GM21390 (cell line): Measurements from ENCODE around the gene TNRC6C.

ENCODE experiments used
- ATAC-seq: cut with Tn5 transposase; IDR thresholded peaks from one replicate; pipeline ENCODE4 v1.9.1; 2021; ENCODE audit not compliant: unreplicated experiment

Gene TNRC6C

DNA sequence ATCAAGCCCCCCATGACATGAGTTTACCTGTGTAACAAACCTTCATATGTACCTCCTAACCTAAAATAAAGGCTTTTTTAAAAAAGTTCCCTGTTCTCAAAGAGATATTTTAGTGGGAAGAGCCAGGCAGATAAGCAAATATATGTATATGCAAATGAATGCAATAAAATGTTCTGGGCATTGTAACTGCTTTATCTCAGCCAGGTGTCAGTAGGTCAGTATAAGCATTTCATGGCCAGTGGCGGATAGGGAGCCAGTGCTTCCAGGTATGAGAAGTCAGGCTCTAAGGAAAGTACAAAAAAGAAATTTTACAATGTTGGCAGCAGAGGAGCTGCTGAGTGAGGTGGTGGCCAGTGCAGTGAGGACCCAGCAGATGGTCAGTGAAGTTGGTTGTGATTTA is 53.9 kb downstream of the TNRC6C start:
- no peak for ATAC-seq

DNA sequence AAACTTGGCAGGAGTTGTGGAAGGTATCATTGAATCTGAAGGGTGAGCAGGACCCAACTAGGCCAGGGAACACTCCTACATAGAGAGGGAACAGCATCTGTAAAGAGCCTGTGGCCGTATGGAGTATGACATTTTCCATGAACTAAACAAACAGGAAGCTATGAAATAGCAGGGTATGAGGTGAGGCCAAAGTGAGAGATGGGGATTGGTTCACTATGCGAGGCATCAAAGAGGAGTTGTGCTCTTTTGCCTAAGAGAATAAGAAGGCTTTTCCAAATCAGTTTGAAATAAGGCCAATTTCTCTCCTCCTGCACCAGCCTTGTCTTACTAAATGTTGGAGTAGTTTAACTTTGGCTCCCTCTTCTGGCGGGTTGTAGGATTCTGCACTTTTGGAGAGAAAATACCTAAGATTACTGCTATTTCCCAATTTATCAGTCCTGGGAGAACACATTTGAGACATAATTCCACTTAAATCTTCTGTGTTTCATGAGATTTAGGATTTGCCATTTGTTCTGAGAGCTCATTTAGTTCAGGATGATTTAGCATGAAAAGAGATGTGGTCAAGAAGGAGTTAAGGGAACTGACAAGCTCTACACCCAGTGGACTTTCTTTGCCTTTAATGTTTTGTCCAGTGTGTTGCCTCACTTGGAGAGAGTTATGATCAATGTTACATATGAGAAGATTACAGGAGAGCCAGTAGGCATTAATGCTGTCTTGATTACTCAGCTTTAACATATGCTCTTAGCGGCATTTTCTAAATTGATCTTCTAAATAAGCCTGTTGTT is 55.4 kb downstream of the TNRC6C start:
- ATAC-seq: no peak

DNA sequence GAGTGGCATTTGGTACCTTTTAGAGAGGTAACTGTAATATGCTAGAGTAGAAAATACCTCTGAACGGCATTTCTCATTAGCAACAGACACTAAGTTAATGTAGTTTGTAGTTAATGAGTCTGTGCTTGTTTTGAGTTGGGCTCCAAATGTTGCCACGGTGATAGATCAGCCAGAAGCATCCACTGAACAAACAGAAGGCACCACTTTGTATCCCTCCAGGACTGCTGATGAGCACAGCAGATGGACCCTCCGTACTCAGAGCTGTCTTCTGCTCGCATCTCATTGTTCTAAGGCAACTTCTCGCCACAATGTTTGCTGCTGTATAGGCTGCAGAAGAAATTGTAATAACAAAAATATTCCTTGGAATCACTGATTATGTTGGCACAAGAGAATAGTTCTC is 56.1 kb downstream of the TNRC6C start:
- ATAC-seq: no peak

DNA sequence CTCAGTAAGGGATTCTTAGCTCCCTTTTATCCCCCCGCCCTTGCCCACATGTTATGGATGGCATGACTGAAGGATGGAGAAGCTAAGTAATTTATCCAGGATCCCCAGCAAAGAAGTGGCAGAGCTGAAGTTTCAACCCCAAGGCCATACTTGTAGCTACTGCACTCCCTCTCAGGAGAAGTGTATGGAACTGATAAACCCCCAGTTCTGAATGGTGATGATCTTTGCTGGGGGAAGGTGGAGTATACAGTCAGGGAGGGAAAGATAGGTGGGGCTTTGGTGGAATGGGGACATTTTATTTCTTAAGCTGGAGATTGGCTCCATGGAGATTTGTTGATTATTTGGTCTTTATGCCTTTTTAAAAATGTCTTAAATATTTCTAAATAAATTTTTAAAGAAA is 58.3 kb downstream of the TNRC6C start:
- no peak for ATAC-seq

DNA sequence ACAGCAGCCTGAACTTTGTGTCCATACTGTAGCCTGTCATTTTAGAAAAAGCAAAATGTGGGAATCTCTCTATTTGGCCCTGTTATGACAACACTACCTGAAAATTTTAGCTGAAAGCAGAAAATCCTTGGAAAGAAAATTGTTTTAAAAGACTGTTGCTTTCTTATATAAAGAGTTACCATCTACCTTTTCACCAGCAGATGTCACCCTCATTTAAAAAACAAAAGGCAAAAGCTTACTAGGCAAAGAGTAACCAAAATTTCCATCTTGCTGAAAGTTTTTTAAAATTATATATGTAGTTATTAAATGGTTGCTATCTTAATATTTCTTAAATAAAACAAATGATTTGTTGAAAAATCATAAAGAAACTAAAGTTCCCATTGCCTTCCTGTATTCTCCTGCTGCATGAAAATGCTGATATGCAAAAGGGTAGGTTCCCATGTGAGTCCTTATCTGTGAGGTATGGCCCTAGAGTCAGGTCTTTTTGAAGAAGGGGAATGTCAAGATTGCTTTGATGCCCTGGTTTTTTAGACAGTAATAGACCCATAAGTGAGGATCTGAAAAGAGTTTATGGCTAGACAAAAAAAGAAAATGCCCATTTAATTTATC is 61.0 kb downstream of the TNRC6C start:
- no peak for ATAC-seq

DNA sequence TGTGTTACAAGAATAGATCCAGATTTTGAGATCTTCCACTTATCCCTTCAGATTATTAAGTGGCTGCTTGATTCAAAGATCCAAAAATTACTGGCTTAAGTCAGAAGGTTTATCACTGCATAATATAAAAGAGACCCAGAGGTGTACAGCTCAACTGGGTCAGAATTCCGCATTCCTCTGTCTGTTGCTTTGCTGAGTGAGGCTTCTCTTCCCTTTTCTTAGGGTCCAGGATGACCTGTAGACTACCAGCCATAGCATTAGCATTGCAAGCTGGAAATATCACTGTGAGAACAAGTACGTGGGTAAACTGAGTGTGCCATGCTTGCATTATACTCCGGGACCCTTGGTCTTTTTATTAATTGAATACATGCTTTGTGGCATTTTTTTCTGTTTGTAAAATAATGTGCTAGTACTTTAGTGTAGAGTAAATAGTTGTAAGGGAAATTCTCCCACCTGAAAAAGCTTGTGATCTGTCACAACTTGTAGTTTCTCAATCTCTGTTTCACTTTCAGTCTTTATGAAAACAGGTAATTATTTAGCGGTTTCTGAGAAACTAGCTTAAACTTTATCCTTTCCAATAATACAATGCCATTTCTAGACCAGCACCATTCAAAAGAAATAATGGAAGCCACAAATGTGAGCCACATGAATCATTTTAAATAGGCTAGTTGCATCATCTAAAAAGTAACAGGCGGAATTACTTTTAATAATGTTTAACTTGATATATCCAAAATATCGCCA is 61.6 kb downstream of the TNRC6C start:
- no peak for ATAC-seq

DNA sequence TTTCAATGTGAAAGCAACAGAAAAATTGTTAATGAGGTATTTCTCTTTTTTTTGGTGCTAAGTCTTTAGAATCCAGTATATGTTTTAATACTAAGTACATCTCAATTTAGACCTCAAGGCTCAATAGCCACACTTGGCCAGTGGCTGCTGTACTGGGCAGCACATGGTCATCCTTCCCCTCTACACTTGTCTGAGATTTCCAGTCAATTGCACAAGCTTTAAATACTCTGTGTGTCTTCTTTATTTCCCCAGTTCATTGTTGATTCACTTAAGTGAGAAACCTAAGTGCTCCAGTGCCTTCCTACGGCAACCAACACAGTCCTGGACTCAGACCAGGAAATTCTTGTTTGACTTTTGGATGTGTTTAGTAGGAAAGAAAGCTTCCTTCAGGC is 62.2 kb downstream of the TNRC6C start:
- no peak for ATAC-seq

DNA sequence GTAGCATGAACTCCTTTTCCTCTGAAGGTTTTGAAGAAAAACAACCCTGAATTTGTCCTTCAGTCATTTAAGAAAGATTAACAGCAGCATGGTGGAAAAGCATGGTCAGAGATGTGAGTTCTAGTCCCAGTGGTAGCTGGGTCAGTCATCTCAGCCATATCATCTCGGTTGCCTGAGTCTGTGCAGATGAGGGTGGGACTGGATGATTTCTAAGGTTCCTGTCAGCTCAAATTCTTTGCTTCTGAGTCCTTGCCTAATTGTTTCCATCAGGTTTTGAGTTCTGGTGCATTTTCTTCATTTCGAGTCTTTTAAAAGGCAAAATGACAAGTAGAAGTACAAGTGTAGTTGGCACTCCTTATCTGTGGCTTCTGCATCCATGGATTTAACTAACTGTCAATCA is 63.9 kb downstream of the TNRC6C start:
- no peak for ATAC-seq

DNA sequence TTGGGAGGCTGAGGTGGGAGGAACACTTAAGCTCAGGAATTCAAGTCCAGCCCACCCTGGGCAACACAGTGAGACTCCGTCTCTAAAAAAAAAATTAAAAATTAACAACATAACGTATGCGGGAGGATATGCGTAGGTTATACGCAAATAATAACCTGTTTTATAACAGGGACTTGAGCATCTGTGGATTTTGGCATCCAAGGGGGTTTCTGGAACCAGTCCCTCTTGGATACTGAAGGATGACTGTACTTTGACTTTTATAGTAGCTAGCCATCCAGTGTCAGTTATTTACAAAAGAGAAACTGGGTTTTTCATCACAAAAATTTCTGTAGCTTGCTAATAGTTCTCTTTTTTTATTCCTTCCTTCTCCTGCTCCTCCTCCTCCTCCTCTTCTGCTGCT is 64.5 kb downstream of the TNRC6C start:
- no peak for ATAC-seq

DNA sequence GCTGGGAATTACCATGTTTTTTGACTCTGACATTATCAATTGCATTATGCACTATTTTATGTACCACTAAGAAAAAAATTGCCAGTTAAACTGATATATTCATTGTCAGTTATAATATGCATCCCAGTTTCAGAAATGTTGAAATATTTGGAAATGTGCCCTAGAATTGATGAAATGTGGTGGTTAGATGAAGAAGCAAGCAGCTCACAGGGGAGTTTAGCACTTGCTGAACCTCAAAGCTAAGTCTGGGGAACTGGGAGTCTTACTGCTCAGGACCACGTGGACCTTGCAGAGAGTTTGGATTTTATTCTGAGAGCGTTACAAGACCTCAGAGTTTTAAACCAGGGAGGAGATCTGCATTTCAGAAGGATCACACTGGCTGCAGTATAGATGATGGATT is 67.9 kb downstream of the TNRC6C start:
- no peak for ATAC-seq

DNA sequence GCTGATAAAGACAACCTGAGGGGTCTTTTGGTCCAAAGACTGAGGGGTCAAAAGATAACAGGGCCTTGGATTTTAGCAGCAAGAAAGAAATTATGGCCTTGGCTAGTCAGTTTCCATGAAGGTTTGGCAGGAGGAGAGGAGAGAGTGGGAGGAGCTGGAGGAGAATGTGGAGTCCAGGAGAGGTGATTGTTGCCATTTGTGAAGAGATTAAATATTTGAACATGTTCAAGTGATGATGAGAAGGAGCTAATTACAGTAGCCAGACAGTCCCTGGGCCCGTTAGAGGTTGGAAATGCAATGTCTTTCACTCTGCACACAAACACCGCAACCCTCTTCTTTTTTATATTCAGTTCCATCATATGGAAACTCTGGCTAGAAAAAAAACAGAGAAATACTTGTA is 68.6 kb downstream of the TNRC6C start:
- ATAC-seq: no peak

DNA sequence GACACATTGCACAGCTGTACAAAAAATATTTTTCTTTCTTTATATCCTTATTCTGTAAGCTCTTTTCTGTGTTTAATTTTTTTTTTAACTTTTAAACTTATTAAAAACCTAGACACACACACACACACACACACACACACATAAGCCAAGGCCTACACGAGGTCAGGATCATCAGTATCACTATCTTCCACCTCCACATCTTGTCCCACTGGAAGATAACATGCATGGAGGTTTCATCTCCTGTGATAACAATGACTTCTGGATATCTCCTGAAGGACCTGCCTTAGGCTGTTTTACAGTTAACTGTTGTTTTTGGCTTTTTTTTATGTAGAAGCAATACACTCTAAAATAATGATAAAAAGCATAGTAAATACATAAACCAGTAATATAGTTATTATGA is 71.2 kb downstream of the TNRC6C start:
- no peak for ATAC-seq

DNA sequence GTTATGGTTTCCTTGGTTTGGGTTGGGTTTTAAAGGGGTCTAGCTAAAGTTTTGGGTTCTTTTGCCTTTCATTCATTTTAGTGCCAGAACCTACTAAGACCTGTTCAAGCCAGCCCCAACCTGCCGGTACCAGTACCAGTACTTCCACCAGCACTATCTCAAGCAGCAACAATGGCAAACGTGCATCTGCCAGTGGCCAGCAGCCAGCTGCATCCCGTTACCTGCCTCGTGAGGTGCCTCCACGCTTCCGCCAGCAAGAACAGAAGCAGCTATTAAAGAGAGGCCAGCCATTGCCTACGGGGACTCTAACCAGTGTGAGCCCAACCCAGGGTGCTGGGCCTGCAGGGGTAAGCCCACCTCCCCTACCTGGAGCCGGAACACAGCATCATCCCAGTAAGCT is 72.9 kb downstream of the TNRC6C start:
- no peak for ATAC-seq

DNA sequence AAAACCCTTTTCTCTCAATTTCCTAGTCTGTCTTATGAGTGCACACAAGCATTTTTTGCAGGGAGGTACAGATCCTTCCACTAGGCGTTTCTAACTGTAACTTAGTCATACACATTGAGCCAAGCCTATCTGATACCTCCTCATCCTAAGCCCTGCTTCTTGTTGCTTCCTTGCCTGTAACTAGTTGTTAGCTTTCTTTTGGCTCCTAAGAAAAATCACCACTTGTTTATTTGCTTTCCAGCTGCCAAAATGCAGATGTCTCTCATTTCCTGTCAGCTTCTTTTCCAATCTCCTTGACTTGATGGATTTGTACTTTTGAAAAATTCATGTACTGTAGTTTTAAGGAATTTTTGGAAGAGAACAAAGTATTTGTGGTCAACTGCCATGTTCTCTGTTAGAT is 73.7 kb downstream of the TNRC6C start:
- no peak for ATAC-seq

DNA sequence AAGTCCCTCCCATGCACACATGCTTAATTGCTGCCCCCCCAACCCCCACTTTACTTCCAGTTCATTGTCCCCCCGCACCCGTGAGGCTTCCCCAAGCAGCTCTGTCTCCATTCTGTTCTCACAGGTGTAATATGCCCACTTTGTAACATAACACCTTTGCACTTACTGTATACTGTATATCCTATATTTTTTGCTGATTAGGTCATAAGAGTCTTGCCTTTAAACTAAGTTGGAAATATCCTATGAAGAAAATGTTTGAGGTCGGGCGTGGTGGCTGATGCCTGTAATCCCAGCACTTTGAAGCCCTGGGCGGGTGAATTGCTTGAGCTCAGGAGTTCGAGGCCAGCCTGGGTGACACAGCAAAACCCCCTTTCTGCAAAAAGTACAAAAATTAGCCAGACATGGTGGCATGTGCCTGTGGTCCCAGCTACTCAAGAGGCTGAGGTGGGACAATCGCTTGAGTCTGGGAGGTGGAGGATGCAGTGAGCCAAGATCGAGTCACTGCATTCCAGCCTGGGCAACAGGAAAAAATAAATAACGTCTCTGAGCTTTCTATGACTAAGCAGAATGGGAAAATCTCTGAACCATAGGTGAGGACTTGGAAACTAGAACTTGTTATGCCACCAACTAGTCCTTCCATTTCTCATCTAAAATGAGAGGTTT is 76.1 kb downstream of the TNRC6C start:
- no peak for ATAC-seq

DNA sequence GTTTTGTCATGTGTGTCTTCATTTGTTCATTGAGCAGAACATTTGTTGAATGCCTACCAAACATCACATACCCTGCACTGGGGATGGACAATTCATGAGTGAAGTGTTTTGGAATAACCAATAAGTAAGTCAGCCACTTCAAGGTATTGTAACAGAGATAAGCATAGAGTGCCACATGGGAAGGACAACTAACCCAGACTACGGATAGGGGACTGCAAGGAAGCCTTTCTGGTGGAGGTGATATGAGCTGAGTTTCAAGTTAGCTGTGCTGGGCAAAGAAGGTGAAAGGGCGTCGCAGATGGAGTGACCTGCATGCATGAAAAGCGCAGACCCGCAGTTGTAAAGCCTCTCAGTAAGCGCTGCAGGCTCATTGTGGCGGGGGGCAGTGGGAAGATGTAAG is 78.8 kb downstream of the TNRC6C start:
- no peak for ATAC-seq

DNA sequence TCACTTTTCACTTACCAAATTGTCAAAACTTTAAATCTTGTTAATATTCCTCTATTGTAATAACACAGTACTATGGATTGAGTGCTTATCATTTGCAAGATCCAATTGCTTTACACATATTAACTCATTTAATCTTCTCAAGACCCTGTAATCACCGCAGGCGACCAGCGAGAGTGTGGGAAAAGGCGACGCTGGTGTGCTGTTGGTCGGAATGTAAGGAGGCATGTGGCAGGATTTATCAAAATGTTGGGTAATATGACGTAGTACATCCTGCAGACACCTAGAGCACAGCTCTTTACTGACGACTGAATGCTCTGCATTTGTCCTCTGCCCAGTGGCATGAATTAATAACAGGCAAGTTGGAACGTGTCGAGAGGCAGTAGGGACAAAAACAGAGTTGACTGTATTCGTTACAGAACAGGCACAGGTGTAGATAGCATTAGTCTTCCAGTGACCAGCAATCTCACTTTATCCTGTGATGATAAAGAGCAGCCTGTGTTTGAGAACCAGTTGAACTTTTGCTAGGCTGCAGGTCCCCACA is 80.3 kb downstream of the TNRC6C start:
- no peak for ATAC-seq

DNA sequence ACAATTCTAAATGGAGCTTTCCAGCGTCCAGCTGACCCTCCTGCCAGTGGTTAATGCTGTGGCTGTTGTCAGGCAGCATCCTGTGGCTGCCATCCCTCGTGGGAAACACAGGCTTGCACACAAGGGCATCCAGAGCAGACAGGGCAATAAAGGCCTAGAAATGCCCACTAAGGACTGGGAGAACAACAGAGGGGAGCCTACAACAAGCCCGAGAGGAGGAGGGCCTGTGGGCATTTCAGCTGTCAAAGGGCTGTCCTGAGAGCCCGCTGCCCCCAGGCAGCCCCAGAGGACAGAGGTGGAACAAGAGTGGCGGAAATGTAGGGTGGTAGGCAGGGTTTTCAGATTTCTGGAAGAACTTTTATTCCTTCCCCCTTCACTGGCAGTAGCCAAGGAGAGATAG is 81.1 kb downstream of the TNRC6C start:
- ATAC-seq: no peak

DNA sequence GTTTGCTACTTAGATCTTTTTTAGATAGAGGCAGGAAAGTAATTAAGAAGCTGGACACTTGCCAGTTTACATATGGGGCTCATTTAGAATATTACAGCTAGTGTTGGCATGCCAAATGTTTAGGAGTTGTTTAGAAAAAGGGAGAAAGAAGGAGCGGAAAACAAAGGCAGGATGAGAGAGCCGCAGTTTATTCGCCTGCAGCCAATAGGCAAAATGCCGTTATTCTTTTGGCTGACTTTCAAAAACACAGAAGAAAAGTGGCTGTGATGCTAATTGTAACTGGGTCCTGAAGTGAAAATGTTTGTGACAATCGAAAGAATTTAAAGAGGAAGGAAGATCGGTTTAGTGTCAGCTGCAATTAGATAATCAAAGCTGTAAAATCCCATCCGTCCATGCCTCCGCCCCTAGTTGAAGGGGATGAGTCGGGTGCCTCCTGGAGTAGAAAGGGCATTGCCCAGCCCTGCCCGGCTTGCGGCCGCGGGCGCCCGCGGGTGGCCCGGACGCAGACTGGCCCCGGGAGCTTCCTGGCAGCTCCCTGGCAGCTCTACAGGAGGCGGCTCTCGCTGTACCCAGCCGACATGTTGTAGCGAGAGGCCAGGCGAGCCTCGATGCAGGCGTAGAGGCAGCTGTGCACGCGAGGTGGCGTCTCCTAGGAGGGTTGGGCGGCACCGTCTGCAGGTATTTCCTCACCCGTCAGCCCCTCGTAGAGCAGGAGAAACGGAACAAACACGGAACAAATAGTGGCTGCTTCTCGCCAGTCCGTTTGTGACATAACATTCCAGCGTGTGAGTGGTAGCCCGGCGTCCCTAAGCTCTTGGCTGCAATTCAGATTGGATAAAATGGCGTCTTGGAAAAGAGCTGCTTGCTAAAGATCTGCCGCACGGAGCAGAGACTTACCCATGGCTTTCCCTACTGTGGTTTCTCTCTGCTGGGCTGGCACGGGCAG is 82.2 kb downstream of the TNRC6C start:
- ATAC-seq: no peak

DNA sequence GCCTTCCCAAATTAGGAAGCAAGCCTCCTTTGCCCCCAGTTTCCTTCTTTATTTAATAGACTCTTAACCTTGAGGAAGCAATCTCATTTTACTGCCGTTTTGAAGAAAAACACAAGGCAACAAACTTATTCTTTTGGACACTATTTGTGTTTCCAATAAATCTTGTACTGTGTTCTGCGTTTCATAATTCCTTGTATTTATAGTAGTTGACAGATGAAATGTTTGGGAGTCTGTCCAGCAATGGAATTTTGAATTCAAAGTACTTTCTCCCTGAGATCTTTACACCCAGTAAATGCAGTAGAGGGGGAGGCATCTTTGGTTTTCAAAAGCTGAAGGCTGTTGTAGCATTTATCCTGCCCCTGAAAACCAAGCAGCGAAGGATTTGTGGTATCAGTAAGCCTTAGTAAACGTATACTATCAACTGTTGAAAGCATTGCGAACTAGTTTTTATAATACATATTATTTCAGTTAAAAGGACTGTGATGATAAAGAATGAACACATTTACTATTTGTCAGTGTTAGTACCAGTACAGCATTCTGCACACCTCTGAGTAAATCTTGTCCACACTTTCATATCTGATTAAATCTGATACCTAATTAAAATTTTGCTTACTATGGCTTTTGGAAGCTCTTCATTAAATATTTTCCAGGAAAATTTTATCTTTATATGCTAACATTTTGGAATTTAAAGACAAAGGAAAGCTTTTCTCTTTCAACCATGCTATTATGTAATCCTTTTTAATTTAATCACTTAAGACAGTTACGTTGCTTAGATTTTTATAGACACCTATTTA is 83.1 kb downstream of the TNRC6C start:
- ATAC-seq: no peak
